Stimulated activated effector memory CD8-positive, alpha-beta T cell treated with anti-CD3 and anti-CD28 coated beads, Interleukin-12 subunit alpha, Interleukin-12 subunit beta, amount 100 ng/mL, for 72 hours (primary cell): ENCODE measurements around the gene ROPN1B.
"Not testable (repeated sequence)": the region's sequence is repeated elsewhere in the genome, so short reads cannot be mapped to it uniquely, and the experiment has no call there.

ENCODE experiments used
- ATAC-seq: fragments of 150-1000 bp; cut with Tn5 transposase; 2 replicates; pipeline ENCODE4 v1.10.0; 2021
- DNase-seq, 2 donors: peaks; one replicate each; pipeline ENCODE4 v3.0.0; 2021 to 2022; ENCODE audit warnings: low spot score in 2 of 2
- H3K27ac Mint-ChIP-seq: one replicate; pipeline ENCODE4 v1.8.0; 2022; ENCODE audit warnings: mild to moderate bottlenecking, mixed read lengths
- H3K36me3 Mint-ChIP-seq: one replicate; pipeline ENCODE4 v1.8.0; 2022; ENCODE audit warnings: mild to moderate bottlenecking, mixed read lengths
- H3K4me1 Mint-ChIP-seq: one replicate; pipeline ENCODE4 v1.8.0; 2022; ENCODE audit warnings: mixed read lengths
- H3K4me3 Mint-ChIP-seq: one replicate; pipeline ENCODE4 v1.8.0; 2022; ENCODE audit warnings: mild to moderate bottlenecking, mixed read lengths
- H3K9me3 Mint-ChIP-seq: one replicate; pipeline ENCODE4 v1.8.0; 2022; ENCODE audit warnings: mixed read lengths

Gene ROPN1B

GRCh38 chr3:125936891-125937290 lies 32.1 kb upstream of the ROPN1B start:
- H3K4me1 Mint-ChIP-seq, ATAC-seq, H3K27ac Mint-ChIP-seq, H3K4me3 Mint-ChIP-seq, H3K36me3 Mint-ChIP-seq, H3K9me3 Mint-ChIP-seq, DNase-seq: not testable (repeated sequence)

- ATAC-seq, H3K36me3 Mint-ChIP-seq, H3K4me3 Mint-ChIP-seq, H3K9me3 Mint-ChIP-seq, H3K4me1 Mint-ChIP-seq, DNase-seq, H3K27ac Mint-ChIP-seq: not testable (repeated sequence)
Measured at GRCh38 chr3:125947806-125948205, 21.2 kb upstream of the ROPN1B start.

GRCh38 chr3:125948901-125949300 lies 20.1 kb upstream of the ROPN1B start:
- H3K4me1 Mint-ChIP-seq, H3K4me3 Mint-ChIP-seq, DNase-seq, H3K9me3 Mint-ChIP-seq, H3K36me3 Mint-ChIP-seq, H3K27ac Mint-ChIP-seq: not testable (repeated sequence)
- peak; percentile 52 for ATAC-seq

- not testable (repeated sequence) for H3K4me3 Mint-ChIP-seq, ATAC-seq, H3K27ac Mint-ChIP-seq, H3K4me1 Mint-ChIP-seq, DNase-seq, H3K9me3 Mint-ChIP-seq, H3K36me3 Mint-ChIP-seq
Measured at GRCh38 chr3:125951176-125951575, 17.8 kb upstream of the ROPN1B start.

- H3K27ac Mint-ChIP-seq, ATAC-seq, H3K36me3 Mint-ChIP-seq, H3K4me3 Mint-ChIP-seq, H3K4me1 Mint-ChIP-seq, DNase-seq, H3K9me3 Mint-ChIP-seq: not testable (repeated sequence)
Measured at GRCh38 chr3:125957020-125957419, 12.0 kb upstream of the ROPN1B start.

- no peak for ATAC-seq
- H3K4me3 Mint-ChIP-seq = no peak overlapping the region
Measured at GRCh38 chr3:125957674-125958510, 11.1 kb upstream of the ROPN1B start.

GRCh38 chr3:125958511-125959316 lies 10.3 kb upstream of the ROPN1B start:
- Mint-ChIP-seq H3K27ac (no peak overlapping the region), H3K36me3 (no peaks in the 10 kb centered on the region), H3K4me1 (no peaks in the 10 kb centered on the region), H3K9me3 (no peaks in the 10 kb centered on the region), H3K4me3 (no peak overlapping the region)
- DNase-seq (no peak), ATAC-seq (no peak)

More at GRCh38 chr3:125957674-125958510, 11.1 kb upstream of the ROPN1B start:
- Mint-ChIP-seq H3K27ac (no peak overlapping the region), H3K36me3 (no peaks in the 10 kb centered on the region), H3K9me3 (no peaks in the 10 kb centered on the region), H3K4me1 (no peaks in the 10 kb centered on the region)
- DNase-seq = no peak

GRCh38 chr3:125959317-125960065 lies 9.5 kb upstream of the ROPN1B start:
- Mint-ChIP-seq H3K9me3 (no peaks in the 10 kb centered on the region), H3K4me1 (no peaks in the 10 kb centered on the region), H3K27ac (no peak overlapping the region), H3K36me3 (no peaks in the 10 kb centered on the region), H3K4me3 (no peak overlapping the region)
- no peak for DNase-seq
- no peak for ATAC-seq

GRCh38 chr3:125960066-125960424 lies 8.9 kb upstream of the ROPN1B start:
- DNase-seq = no peak
- no peak for ATAC-seq
- Mint-ChIP-seq H3K27ac (no peak overlapping the region), H3K36me3 (no peaks in the 10 kb centered on the region), H3K4me3 (no peak overlapping the region), H3K9me3 (no peaks in the 10 kb centered on the region), H3K4me1 (no peaks in the 10 kb centered on the region)

- H3K27ac Mint-ChIP-seq = no peak overlapping the region
- no peaks in the 10 kb centered on the region for H3K4me1 Mint-ChIP-seq
- H3K4me3 Mint-ChIP-seq = no peak overlapping the region
- H3K36me3 Mint-ChIP-seq = no peaks in the 10 kb centered on the region
- ATAC-seq = no peak
- DNase-seq = no peak
- H3K9me3 Mint-ChIP-seq = no peaks in the 10 kb centered on the region
Measured at GRCh38 chr3:125960456-125961288, 8.3 kb upstream of the ROPN1B start.

GRCh38 chr3:125961289-125961589 lies 7.7 kb upstream of the ROPN1B start:
- Mint-ChIP-seq H3K27ac (no peak overlapping the region), H3K9me3 (no peaks in the 10 kb centered on the region), H3K36me3 (no peaks in the 10 kb centered on the region), H3K4me3 (no peak overlapping the region), H3K4me1 (no peaks in the 10 kb centered on the region)
- ATAC-seq (no peak), DNase-seq (no peak)

- ATAC-seq, H3K27ac Mint-ChIP-seq: not testable (repeated sequence)
Measured at GRCh38 chr3:125963834-125964233, 5.1 kb upstream of the ROPN1B start.

GRCh38 chr3:125965505-125965904 lies 3.5 kb upstream of the ROPN1B start:
- Mint-ChIP-seq H3K36me3 (no peaks in the 10 kb centered on the region), H3K4me1 (no peaks in the 10 kb centered on the region), H3K27ac (no peak overlapping the region), H3K4me3 (no peak overlapping the region), H3K9me3 (no peaks in the 10 kb centered on the region)
- DNase-seq (no peak), ATAC-seq (no peak)

More at GRCh38 chr3:125963834-125964233, 5.1 kb upstream of the ROPN1B start:
- DNase-seq, H3K36me3 Mint-ChIP-seq, H3K9me3 Mint-ChIP-seq, H3K4me3 Mint-ChIP-seq, H3K4me1 Mint-ChIP-seq: not testable (repeated sequence)

- ATAC-seq (no peak), DNase-seq (no peak)
- Mint-ChIP-seq H3K36me3 (no peaks in the 10 kb centered on the region), H3K27ac (no peak overlapping the region), H3K9me3 (no peaks in the 10 kb centered on the region), H3K4me3 (no peak overlapping the region), H3K4me1 (peaks cover 2% of the 10 kb centered on the region)
Measured at GRCh38 chr3:125967156-125967555, 1.8 kb upstream of the ROPN1B start.

- not testable (repeated sequence) for ATAC-seq, H3K4me3 Mint-ChIP-seq, H3K9me3 Mint-ChIP-seq, H3K4me1 Mint-ChIP-seq, DNase-seq, H3K36me3 Mint-ChIP-seq, H3K27ac Mint-ChIP-seq
Measured at GRCh38 chr3:125968121-125968520, 857 bp upstream of the ROPN1B start.
